Activated naive CD8-positive, alpha-beta T cell (primary cell): ENCODE results near the gene LIN52.

Source experiments
- H3K27ac Mint-ChIP-seq: one replicate; pipeline ENCODE4 v1.8.0; 2021; ENCODE audit warnings: mixed read lengths
- H3K27me3 Mint-ChIP-seq: one replicate; pipeline ENCODE4 v1.8.0; 2021; ENCODE audit warnings: mixed read lengths
- H3K36me3 Mint-ChIP-seq: one replicate; pipeline ENCODE4 v1.8.0; 2021; ENCODE audit warnings: mixed read lengths
- H3K4me1 Mint-ChIP-seq: one replicate; pipeline ENCODE4 v1.8.0; 2021; ENCODE audit warnings: low read depth, mixed read lengths
- H3K4me3 Mint-ChIP-seq: one replicate; pipeline ENCODE4 v1.8.0; 2021; ENCODE audit warnings: mild to moderate bottlenecking, mixed read lengths
- H3K9me3 Mint-ChIP-seq: one replicate; pipeline ENCODE4 v1.8.0; 2021; ENCODE audit warnings: low read depth, mixed read lengths

The LIN52 gene

DNA sequence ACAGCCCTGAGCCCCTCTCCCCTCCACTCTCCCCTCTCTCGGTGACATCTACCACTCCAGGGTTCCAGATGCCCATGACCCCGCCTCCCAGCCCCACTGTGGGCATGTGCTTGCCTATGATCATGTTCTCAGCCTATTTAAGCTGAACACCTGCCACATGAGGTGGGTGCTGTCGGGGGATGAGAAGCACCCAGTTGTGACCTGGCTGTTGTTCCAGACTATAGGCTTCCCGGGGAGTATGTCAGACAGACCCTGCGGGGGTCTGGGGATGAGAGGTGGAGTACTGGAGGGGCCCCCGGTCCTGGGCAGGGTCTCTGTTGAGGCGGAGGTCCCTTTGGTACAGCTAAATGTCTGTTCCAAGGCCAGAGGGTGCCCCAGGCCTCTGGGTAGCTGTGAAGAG, 160.5 kb downstream of the LIN52 start:
- H3K36me3 Mint-ChIP-seq, result no peaks in the 10 kb centered on the region
- peaks cover 44% of the 10 kb centered on the region for H3K27me3 Mint-ChIP-seq
- no peaks in the 10 kb centered on the region for H3K9me3 Mint-ChIP-seq
- no peak overlapping the region for H3K4me3 Mint-ChIP-seq
- H3K27ac Mint-ChIP-seq, result no peak overlapping the region
- H3K4me1 Mint-ChIP-seq, result peaks cover 21% of the 10 kb centered on the region

DNA sequence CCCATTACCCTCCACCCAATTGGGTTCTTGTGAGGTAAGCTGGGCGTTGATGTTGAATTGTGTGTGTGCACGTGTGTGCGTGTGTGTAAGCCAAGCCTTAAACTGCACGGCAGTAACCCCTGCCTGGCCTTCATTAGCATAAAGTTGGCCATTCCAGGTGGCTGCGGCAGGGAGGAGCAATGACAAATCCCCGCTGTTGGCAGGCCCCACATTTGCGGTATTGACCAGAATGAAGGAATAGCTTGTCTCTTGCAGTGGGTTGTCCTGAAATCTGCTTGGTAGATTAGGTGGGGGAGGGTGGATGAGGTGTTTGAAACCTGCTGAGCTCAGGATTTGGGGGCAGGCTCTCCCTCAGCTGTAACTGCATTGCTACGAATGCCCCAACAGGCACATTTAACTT, 161.8 kb downstream of the LIN52 start:
- H3K4me3 Mint-ChIP-seq, result no peak overlapping the region
- no peaks in the 10 kb centered on the region for H3K9me3 Mint-ChIP-seq
- H3K36me3 Mint-ChIP-seq, result peaks cover 2% of the 10 kb centered on the region
- H3K4me1 Mint-ChIP-seq, result peaks cover 18% of the 10 kb centered on the region
- H3K27me3 Mint-ChIP-seq, result peaks cover 46% of the 10 kb centered on the region
- no peak overlapping the region for H3K27ac Mint-ChIP-seq

DNA sequence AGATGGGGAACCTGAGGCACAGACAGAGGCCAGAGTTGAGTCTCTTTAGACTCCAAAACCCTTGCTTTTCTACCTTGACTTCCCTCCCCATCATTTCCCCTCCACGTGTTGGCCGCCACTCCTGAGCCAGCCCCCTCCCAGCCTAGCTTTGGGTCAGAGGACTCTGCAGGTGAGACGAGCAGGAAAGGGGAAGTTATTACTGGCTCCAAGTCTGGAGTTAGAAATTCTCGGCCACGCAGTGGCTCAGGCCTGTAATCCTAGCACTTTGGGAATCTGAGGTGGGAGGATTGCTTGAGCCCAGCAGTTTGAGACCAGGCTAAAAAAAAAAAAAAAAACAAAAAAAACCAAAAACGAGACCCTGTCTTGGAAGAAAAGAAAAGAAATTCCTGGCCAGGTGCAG, 163.3 kb downstream of the LIN52 start:
- Mint-ChIP-seq H3K4me1 (peaks cover 11% of the 10 kb centered on the region), H3K4me3 (no peak overlapping the region), H3K27me3 (peaks cover 34% of the 10 kb centered on the region), H3K27ac (no peak overlapping the region), H3K36me3 (peaks cover 4% of the 10 kb centered on the region), H3K9me3 (no peaks in the 10 kb centered on the region)

DNA sequence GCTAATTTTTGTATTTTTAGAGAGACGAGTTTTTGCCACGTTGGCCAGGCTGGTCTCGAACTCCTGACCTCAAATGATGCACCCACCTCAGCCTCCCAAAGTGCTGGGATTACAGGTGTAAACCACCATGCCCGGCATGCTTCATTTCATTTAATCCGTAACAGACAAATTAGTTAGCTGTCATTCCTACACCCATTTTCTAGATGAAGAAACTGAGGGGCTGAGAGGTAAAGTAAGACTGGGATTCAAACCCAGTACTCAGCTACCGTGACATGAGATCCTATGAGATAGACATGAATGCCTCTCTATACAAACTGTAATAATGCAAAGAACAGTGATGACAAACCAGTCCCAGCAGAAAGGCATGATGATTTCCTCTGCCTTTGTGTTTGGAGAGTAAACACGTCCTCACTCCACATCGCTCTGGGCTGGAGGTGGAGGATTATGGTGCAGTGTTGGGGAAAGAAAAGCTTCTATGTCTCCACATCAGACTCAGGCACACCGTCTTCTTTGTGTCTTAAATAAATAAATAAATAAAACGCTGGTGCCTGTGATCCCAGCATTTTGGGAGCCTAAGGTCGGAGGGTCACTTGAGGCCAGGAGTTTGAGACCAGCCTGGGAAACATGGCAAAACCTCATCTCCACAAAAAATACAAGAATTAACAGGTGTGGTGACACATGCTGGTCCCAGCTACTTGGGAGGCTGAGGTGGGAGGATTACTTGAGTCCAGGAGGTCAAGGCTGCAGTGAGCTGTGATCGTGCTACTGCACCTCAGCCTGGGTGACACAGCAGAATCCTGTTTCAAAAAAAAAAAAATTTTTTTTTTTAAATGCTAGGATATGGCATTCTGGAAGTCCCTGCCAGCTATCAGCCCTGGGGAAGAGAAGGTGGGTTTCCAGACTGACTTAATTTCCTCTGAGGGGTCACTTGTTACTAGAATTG, 164.9 kb downstream of the LIN52 start:
- H3K4me1 Mint-ChIP-seq, result peaks cover 6% of the 10 kb centered on the region
- no peak overlapping the region for H3K4me3 Mint-ChIP-seq
- no peak overlapping the region for H3K27ac Mint-ChIP-seq
- H3K36me3 Mint-ChIP-seq, result peaks cover 4% of the 10 kb centered on the region
- peaks cover 20% of the 10 kb centered on the region for H3K27me3 Mint-ChIP-seq
- no peaks in the 10 kb centered on the region for H3K9me3 Mint-ChIP-seq
